IPS-15b (cell line): Measurements from ENCODE around the gene RUNX3.

Experiments
- H3K27me3 ChIP-seq: one replicate; pipeline ENCODE4 v1.6.1; 2013; ENCODE audit warnings: low read length; ENCODE audit not compliant: control insufficient read depth, insufficient read depth
- H3K36me3 ChIP-seq: one replicate; pipeline ENCODE4 v1.6.1; 2013; ENCODE audit warnings: low read length; ENCODE audit not compliant: control insufficient read depth, insufficient read depth
- H3K4me1 ChIP-seq: one replicate; pipeline ENCODE4 v1.6.1; 2013; ENCODE audit warnings: mild to moderate bottlenecking, low read length; ENCODE audit not compliant: control insufficient read depth, insufficient read depth
- H3K4me3 ChIP-seq: one replicate; pipeline ENCODE4 v1.5.1; 2013; ENCODE audit warnings: low read depth, low read length
- H3K9ac ChIP-seq: one replicate; pipeline ENCODE4 v1.6.1; 2013; ENCODE audit warnings: low read depth, mild to moderate bottlenecking, low read length
- H3K9me3 ChIP-seq: one replicate; pipeline ENCODE4 v1.6.1; 2013; ENCODE audit warnings: mild to moderate bottlenecking, low read length; ENCODE audit not compliant: control insufficient read depth, insufficient read depth

Gene RUNX3

GRCh38 chr1:24849672-24850295 lies 80.3 kb downstream of the RUNX3 start:
- Histone ChIP-seq H3K36me3 (no peaks in the 10 kb centered on the region), H3K9ac (no peak overlapping the region), H3K4me1 (no peaks in the 10 kb centered on the region), H3K27me3 (peaks cover 11% of the 10 kb centered on the region), H3K4me3 (no peak overlapping the region), H3K9me3 (no peaks in the 10 kb centered on the region)
